Brain pericyte (primary cell): ENCODE results near the gene LAMB1.
A peak's percentile ranks its signal among the peaks of the same experiment; 100 is the strongest.
"Not testable (repeated sequence)": the region's sequence is repeated elsewhere in the genome, so short reads cannot be mapped to it uniquely, and the experiment has no call there.

ENCODE experiments used
- DNase-seq: peaks from one replicate; pipeline ENCODE4 v3.0.0-alpha.2; 2012; ENCODE audit warnings: low read depth, low spot score

LAMB1 gene

DNA sequence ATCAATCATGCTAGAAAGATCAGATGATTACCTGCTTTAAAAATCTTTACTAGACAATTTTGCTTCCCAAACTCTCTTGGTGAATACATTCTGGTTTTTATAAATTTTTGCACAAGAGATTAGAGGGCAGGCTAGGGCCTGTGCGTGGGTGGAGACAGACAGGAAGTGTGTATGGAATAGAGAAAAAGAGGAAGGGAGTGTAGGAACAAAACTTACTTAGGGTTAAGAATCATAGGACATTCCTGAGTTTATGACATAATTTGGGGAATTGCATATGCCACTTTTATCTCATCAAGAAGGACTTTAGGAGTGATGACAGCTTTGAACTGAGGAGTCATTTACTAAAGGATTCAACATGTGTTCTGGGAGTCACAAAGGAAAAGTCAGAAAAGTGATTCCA is 31.3 kb downstream of the LAMB1 start:
- DNase-seq = no peak

DNA sequence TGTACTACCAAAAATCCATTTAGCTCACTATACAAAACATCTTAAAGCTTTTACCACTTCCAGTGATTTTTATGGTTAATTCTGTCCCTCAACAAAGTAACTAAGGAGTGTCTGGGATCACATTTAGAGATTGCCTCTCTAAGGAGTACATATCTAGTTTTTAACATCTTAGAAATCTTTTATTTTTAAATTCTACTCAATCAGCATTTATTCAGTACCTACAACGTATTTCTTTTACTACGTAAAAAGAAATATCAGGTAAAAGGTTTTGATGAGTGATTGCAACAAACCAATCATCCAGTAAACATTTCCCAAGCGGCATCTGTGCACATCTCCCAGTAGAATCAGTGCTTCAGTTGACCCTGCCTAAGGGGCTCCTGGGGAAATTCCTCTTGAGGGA is 31.9 kb downstream of the LAMB1 start:
- no peak for DNase-seq

DNA sequence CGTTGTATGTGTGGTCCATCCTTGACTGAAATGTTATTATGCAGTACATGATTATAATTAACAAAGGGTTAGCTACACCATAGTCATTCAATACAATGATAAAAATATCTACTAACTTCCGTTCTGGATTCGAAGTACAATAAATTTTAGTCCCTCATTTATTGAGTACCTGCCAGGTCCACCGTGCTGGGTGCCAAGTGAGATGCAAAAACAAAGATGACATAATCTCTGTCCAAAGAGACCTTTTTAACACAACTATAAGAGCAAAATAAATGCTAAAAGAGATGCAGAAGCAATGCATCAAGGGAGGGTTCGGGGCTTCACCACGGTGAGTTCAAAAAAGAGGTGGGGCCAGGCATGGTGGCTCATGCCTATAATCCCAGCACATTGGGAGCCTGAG is 33.1 kb downstream of the LAMB1 start:
- DNase-seq = no peak

DNA sequence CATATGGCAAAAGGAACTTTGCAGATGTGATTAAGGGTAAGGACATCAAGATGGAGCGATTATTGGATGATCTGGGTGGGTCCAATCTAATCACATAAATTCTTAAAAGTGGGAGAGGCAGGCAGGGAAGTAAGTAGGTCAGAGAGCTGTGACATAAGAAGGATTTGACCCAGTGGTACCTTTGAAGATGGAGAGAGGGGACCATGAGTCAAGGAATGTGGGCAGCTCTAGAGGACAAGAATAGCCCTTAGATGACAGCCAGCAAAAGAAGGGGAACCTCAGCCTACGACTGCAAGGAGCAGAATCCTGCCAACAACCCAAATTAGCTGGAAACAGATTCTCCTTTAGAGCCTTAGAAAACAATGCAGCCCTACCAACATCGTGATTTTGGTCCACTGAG is 34.5 kb downstream of the LAMB1 start:
- DNase-seq = no peak

DNA sequence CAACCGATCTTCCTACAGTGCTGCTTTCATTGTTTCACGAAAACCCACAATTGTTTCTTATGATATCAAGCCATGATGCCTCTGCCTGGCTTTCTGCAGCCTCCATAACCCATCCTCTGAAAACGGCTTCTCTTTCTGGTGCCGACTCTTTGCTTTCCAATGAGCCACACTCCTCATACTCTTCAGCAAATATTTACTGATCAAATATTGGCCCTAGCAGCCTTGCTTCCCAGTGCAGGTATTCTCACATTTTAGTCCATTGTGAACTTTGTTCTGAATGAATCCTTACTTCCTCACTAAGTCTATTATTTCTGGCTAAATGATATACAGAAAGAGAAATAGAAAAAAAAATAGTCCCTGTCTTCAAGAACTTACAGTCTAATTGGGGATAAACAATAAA is 35.5 kb downstream of the LAMB1 start:
- DNase-seq = no peak

DNA sequence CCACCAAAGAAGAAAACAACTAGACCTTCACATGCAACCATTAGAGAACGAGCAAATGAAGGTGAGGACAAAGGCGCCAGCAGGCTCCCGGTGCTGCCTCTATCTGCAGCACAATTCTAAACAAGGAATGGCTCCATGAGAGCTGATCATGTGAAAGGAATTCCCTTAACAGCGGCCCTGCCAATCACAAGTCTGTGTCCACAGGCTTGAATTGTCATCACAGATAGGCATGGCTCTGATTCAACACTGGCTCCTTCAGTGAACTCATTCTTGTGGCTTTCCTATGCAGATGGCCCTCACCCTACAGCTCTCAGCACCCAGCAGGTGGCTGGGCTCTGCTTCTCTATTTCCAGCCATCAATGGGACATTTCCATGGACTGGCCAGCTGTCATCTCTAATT is 36.2 kb downstream of the LAMB1 start:
- no peak for DNase-seq

DNA sequence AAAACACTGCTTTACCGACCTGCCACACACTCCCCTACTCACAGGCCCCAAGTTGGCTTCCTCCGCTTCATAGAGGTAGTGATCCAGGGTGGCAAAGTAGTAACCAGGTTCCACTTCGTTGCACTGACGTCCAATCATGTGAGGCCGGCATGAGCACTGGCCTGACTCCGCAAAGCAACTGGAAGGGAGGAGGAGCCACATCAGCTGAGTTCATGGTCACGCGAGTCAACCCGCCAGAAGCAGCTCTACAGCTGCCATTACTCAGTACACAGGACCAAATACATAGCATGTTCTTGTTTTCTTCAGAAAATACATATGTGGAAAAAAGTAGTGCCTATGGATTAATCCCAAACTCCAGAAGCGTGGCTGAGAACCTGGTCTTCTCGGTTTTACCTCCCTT is 38.5 kb downstream of the LAMB1 start:
- DNase-seq = no peak

DNA sequence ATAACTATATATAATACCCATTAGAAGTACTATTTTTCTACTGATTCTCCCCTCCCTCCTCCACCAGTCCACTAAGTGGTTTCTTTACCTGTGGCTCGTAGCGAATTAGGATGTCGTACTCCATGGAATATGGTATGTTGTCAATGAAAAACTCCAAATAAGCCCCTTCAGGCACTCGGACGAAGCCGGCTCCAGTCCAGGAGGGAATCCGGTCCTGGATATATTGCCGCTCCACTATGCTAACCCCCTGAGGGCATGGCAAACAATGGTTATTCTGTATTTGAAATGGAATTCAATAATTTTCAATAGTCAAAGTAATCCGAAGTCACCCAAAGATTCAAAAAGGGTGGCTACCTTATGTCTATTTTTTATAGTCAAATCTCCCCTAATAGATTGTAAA is 40.1 kb downstream of the LAMB1 start:
- DNase-seq = no peak

DNA sequence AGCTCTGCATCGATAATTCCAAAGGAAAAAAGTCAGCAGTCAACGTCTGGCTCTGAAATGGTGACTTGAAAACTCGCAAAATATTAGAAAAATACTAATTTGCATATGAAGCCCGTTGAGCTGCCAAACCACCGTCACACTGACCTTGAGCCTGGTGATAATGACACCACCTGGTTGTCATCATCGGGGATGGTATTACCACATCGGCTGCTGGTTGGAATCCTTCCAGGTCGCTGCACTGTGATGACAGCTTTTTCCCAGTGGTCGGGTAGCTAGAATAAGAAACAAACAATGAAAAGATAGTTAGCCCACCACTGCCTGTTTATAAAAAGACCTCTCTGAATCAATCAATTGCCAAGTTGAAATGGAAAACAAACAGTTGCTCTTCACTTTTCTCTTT is 41.6 kb downstream of the LAMB1 start:
- no peak for DNase-seq

DNA sequence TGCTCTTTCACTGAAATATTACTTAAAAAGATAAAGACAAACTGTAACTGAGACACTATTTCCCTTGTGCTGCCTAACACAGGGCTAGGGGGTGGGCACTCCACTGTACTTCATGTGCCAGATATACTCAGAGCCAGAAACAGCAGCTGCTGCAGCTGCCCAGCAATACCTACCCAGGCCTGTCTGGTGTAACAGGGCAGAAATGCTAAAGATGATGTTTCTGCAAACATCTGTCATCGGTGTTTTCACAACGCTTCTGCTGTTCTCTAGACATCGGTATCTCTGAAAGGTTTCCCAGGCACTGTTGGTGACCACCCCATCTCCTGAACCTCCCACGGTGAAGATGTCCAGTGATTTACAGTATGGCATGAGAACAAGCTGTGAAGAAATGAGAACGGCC is 42.7 kb downstream of the LAMB1 start:
- DNase-seq = no peak

DNA sequence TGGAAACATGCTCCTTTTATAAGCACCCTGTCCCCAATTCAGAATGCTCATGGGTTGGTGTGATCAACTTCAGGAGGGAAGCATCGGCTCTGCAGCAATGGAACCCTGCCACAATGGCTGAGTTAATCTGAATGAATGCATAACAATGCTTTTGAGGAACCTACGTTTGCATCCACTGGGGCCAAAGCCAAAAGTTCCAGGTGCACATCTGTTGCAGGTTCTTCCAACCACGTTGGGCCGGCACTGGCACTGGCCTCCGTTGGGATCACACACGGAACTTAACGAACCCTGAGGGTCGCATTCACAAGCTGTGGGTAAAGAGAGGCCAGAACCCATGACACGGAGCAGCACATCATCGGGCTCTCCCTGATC is 43.4 kb downstream of the LAMB1 start:
- no peak for DNase-seq

DNA sequence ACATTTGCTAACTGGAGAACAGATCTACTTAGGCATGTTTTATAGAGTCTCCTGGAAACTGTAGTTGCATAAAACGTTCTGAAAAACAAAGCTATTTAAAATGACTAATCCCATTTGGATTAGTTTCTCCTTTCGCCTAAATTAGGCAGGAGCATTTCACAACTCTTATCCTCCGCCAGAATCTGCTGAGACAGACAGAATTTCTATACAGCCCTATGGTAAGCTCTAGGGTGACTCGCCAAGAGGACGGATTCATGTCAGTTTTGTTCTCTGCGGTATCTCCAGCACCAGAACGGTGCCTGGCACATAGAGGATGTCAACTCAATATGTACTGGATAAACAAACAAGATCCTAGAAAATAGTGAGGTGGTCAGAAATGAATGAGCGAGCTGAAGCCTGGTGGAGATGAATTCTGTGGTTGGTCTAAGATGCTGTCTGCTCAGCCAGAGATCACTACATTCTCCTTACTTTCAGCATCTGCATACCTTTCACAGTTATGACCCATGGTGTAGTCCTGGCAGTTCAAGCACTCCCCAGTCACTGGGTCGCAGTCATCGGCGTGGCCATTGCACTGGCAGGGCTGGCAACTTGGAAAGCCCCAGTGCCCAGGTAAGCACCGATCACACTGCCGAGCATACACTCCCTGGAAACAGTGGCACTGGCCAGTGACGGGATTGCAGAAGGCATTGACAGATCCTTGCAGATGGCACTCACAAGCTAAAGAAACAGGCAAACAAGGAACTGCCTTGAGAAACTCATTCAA is 44.0 kb downstream of the LAMB1 start:
- DNase-seq = peak; percentile 58

DNA sequence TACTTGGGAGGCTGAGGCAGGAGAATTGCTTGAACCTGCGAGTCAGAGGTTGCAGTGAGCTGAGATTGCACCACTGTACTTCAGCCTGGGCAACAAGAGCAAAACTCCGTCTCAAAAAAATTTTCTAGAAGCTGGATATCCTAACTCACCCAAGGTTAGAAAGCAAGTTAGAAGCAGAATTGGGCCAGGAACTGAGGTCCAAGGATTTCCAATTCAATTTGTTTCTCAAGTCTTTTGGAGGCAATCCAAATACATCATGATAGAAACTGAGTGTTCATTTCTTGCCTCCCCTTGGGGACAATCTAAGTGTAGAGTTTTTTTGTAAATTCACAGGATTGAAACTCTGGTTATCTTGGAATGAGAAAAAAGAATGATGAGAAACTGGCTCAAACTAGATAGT is 45.5 kb downstream of the LAMB1 start:
- DNase-seq = no peak

DNA sequence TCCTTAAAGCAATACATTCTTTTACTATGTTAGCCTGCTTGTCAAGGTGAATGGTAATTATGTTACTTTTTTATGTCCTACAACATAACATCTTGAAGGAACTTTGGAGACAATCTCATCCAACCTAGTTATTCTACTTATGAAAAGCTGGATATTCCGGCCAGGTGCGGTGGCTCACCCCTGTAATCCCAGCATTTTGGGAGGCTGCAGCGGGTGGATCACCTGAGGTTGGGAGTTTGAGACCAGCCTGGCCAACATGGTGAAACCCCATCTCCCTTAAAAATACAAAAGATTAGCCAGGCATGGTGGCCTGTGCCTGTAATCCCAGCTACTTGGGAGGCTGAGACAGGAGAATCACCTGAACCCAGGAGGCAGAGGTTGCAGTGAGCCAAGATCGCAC is 46.0 kb downstream of the LAMB1 start:
- not testable (repeated sequence) for DNase-seq

DNA sequence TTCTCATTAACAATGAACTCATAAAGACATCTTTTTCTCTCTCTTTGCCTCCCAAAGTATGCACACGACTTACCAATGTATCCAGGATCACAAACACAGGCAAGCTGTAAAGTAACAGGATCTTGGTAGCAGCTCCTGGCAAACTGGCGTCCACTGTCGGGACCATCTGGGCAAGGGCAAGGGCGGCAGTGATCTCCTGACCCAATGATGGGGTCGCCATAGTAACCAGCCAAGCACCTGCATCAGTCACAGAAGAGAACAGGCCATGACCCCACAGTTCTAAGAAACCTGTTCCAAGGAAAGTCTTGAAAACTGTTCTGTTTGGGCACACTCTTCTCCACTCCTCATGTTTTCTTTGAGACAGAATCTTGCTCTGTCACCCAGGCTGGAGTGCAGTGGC is 47.6 kb downstream of the LAMB1 start:
- DNase-seq = no peak

DNA sequence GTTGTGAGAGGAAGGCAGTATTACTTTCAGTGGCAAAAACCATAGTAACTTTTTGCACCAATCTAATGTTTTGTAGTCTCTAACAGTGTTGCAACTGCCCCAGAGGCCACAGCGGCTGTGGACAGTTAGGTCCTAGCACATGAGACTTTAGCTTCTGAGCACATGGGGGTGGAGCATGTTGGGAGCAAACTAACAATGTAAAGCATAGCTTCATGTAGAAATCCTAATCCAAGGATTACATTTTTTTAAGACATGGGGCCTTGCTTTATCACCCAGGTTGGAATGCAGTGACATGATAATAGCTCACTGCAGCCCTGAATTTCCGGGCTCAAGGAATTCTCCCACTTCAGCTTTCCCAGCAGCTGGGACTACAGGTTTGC is 49.0 kb downstream of the LAMB1 start:
- DNase-seq = no peak

DNA sequence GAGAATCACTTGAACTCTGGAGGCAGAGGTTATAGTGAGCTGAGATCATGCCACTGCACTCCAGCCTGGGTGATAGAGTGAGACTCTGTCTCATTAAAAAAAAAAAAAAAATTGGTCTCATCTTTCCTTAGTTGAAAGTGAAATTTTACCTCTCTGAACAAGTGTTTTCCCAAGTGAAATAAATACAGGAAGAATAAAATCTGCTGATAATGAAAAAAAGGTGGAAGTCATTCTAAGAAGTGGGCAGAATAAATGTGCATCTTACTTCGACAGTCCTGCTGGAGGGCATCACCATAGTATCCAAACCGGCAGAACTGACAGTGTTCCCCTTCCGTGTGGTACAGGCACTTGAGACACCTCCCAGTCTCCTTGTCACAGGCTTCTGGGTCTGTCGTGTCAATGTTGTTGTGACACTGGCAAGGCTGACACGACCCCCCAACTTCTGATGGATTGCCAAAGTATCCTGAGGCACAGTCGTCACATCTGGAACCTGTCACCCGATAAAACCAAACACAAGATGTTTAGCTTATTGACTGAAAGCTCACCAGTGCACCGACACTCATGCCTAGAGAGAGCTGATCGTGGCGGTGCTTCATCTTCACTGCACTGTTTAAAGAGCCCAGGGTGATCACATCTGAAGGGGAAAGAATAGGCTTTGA is 49.6 kb downstream of the LAMB1 start:
- DNase-seq = no peak

DNA sequence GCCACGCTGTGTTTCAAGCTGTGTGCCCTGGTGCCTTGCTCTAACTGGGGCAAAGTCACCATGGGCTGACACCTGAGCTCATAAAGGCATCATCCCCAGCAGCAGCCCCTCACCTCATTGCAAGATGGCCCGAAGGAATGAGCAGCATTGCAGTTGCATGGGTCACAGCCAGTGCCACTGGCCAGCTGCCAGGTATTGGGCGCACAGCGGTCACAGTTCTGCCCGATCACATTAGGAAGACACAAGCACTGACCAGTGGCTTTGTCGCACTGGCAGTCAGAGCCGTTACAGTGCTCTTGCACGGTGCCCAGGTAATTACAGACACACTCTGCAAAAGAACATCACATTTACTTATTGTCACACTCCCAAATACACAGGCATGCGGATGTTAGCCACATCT is 51.1 kb downstream of the LAMB1 start:
- no peak for DNase-seq

DNA sequence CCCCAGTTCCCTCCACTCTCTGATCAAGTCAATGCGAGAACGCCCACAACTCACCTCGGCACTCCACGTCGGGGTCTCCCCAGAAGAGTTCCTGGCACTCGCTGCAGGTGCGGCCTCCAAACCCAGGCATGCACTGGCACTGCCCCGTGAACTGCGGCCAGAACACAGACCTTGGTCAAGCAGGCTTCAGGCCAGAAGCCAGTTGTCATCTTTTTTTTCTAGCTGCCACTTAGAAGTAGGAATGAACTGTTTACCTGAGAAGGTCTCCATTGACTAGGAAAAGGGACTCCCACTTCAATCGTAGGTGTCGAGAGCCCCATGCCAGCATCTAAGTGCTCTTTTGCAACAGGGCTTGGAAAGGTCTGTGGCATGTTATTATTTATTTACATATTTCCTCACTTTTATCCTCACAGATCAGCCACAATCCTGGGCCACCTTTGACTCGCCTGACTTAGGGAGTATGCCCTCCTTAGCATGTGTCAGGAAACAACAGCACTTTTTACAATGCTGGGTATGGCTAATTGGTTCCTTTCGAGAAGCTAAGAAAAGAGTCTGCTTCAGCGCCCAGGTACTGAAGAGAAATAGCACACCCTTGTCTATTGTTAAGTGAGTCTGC is 51.7 kb downstream of the LAMB1 start:
- DNase-seq = no peak

DNA sequence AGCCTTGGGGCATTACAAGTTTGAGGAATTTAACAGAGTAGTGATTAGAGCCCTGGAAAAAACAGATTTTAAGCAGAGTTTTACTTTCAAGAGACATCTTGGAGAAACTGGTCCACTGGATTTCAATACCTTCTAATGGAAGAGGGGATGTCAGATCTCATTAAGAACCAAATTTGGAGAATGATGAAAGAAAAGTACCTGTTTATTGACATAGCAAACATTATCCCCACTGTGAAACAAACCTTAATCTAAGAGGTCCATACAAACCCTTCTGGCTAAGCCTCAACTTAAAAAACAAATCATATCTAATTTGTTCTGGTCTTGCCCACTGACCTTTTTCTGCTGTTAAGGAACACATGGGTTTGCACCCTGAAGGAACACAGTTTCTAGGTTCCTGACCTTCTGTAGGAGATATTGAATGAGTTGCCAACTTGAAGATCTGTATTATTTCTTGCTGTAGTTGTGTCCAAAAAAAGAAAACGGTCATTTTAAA is 53.5 kb downstream of the LAMB1 start:
- DNase-seq = no peak

DNA sequence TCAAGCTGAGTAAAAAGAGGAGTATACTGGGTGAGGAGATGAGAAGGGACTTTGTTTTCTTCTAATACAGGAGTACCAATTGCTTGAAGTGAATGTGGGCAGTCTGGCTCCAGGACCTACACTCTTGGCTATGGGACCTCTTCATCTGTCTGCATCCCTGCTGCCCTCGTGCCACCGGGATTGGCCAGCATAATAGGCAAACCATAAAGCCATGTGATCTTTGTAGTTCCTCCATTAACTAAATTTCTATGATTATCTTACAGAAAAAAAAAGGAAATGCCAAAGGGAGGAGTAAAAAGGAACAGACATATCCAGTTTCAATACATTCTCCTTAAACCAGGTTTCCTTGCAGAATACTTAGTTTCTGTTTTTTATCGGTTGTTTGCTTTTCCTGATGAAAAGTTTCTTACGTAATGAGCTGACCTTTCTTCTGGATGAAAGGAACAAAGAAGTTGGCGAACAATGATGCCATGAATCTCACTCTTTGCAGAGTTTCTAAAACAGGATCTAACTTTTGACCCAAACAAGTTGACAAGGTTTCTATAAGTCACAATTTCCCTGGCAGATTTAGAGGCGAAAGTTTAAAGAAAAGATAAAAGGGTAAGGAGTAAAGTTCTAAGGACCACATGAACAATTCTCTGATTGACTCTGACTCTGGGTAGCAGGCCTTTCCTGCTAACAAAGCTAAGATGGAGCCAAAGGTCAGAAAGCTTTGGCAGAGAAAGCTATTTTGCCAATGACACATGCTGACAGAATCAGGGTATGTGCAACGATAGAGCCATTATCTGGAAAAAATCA is 54.1 kb downstream of the LAMB1 start:
- peak; percentile 81 for DNase-seq

DNA sequence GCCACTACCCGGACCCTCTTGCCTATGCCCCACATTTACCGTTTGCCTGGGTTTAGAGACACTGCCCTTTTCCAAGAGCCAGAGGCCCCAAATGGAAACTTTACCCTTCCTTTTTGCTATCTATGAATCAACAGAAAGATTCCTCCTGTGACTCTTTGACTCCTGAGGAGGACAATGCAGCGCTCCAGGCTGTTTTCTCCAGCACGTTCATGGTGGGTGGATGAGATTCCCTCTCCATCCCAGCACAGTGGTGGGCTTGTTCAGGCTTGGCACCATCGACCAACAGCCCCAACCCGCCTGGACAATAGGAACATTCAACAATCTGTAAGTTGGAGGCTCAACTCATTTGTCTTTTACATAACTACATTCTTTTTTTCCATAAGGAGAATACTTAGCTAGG is 56.1 kb downstream of the LAMB1 start:
- DNase-seq = no peak
